ENCODE results near the gene TNFAIP8. TPM values are rescaled to one million over a fixed set of nuclear protein-coding genes. Genes with fewer than 3 reads are reported as not detected.

The TNFAIP8 gene
- 10 to 100 TPM in 3 of 4 donors, 1 to 10 TPM in 1; 9.8 to 28.1 (median 22.5) TPM for total RNA-seq

GRCh38 chr5:119355685-119356611 is at the start of gene TNFAIP8:
Gene TNFAIP8, plus strand, starts transcription at chr5:119356019. Its CDS starts 72 bp downstream, at chr5:119356091.
- intact Hi-C loops (cut with DNase I; ENCODE audit: low total_unique reads), result no loop called here
- WGBS, 2 donors (ENCODE audit: low coverage in 1 of 2), result 0 to 1% methylated on average over 27 to 59 of the region's 60 CpGs
- TF ChIP-seq CTCF (IDR thresholded peaks at IDR 0.05), result no peak
- TF ChIP-seq POLR2A (IDR thresholded peaks at IDR 0.05), result peak; percentile 25
- no peak for TF ChIP-seq EP300 (IDR thresholded peaks at IDR 0.05; ENCODE audit: low read depth)
- TF ChIP-seq POLR2AphosphoS5 (IDR thresholded peaks at IDR 0.05), result peak in 1 of 3 donors; percentile 6

GRCh38 chr5:119307170-119307569 is 48.6 kb upstream of the TNFAIP8 start:
- 72 to 77% methylated on average over 3 of the region's 3 CpGs for WGBS, 2 donors (ENCODE audit: low coverage in 1 of 2)
- Histone ChIP-seq H3K36me3 (no peaks in the 10 kb centered on the region), H3K9me3 (no peaks in the 10 kb centered on the region), H3K27me3 (no peaks in the 10 kb centered on the region), H3K4me3 (no peak overlapping the region), H3K27ac (no peak overlapping the region), H3K4me1 (peaks cover 3 to 32% (median 7%) of the 10 kb centered on the region in 4 donors)
- in situ Hi-C loops (cut with MboI; ENCODE audit: low pct_ligation_motif_present in 1 of 4, low pct_unique_long_range_greater_than_20kb in 1 of 4, low sequenced_read_pairs in 3 of 4), result no loop called here
- no peak for DNase-seq
- TF ChIP-seq POLR2AphosphoS5 (IDR thresholded peaks at IDR 0.05) (no peak), POLR2A (IDR thresholded peaks at IDR 0.05) (no peak), CTCF (IDR thresholded peaks at IDR 0.05) (no peak), EP300 (IDR thresholded peaks at IDR 0.05; ENCODE audit: low read depth) (no peak)
- intact Hi-C loops (cut with DNase I; ENCODE audit: low total_unique reads), result no loop called here

More at GRCh38 chr5:119355685-119356611, at the start of gene TNFAIP8:
- Histone ChIP-seq H3K27me3 (no peaks in the 10 kb centered on the region), H3K27ac (peak within 1 kb of the TSS; percentile 63 to 85 (median 74)), H3K4me1 (peaks cover 5 to 54% (median 11%) of the 10 kb centered on the region in 4 donors), H3K4me3 (peak within 1 kb of the TSS; percentile 34 to 69 (median 48)), H3K9me3 (no peaks in the 10 kb centered on the region), H3K36me3 (no peaks in the 10 kb centered on the region)
- in situ Hi-C loops (cut with MboI; ENCODE audit: low pct_ligation_motif_present in 1 of 4, low pct_unique_long_range_greater_than_20kb in 1 of 4, low sequenced_read_pairs in 3 of 4), result no loop called here
- peak; percentile 59 for DNase-seq

DNA sequence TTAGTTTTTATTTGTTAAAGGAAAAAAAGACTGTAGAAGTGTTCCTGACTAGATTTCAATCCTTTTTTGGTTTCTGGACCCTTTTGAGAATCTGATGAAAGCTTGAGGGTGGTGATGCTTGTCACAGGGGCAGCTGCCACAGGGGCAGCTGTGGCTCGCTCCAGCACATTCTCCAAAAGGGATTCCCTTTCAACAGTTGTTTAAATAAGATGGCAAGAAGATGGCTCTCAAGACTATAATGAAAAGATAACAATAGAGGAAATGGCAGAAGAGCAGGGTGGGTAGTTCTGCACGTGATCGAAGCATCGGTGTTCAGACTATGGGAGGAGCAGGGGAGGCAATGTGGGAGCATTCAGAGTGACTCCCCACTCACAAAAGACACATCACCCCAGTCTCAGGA is 46.5 kb upstream of the TNFAIP8 start:
- no peak for DNase-seq
- no peak overlapping the region for H3K4me3 ChIP-seq
- peak overlapping the region in 3 of 4 donors; percentile 16 to 48 (median 23) for H3K27ac ChIP-seq
- intact Hi-C loops (cut with DNase I; ENCODE audit: low total_unique reads) (no loop called here), in situ Hi-C loops (cut with MboI; ENCODE audit: low pct_ligation_motif_present in 1 of 4, low pct_unique_long_range_greater_than_20kb in 1 of 4, low sequenced_read_pairs in 3 of 4) (no loop called here)
- peaks cover 0 to 23% (median 0%) of the 10 kb centered on the region in 4 donors for H3K4me1 ChIP-seq
- no peaks in the 10 kb centered on the region for H3K36me3 ChIP-seq
- 20 to 80% methylated on average over 2 to 4 of the region's 4 CpGs for WGBS, 2 donors (ENCODE audit: low coverage in 1 of 2)
- H3K9me3 ChIP-seq, result no peaks in the 10 kb centered on the region
- H3K27me3 ChIP-seq, result no peaks in the 10 kb centered on the region
- no peak for TF ChIP-seq EP300 (IDR thresholded peaks at IDR 0.05; ENCODE audit: low read depth)
- TF ChIP-seq CTCF (IDR thresholded peaks at IDR 0.05), result no peak
- no peak for TF ChIP-seq POLR2A (IDR thresholded peaks at IDR 0.05)
- no peak for TF ChIP-seq POLR2AphosphoS5 (IDR thresholded peaks at IDR 0.05)

- Histone ChIP-seq H3K4me3 (no peak overlapping the region), H3K9me3 (no peaks in the 10 kb centered on the region), H3K36me3 (no peaks in the 10 kb centered on the region), H3K27ac (no peak overlapping the region), H3K27me3 (no peaks in the 10 kb centered on the region), H3K4me1 (peaks cover 0 to 28% (median 3%) of the 10 kb centered on the region in 4 donors)
- no peak for DNase-seq
- WGBS, 2 donors (ENCODE audit: low coverage in 1 of 2), result 89 to 95% methylated on average over 2 of the region's 2 CpGs
- in situ Hi-C loops (cut with MboI; ENCODE audit: low pct_ligation_motif_present in 1 of 4, low pct_unique_long_range_greater_than_20kb in 1 of 4, low sequenced_read_pairs in 3 of 4) (no loop called here), intact Hi-C loops (cut with DNase I; ENCODE audit: low total_unique reads) (no loop called here)
- TF ChIP-seq EP300 (IDR thresholded peaks at IDR 0.05; ENCODE audit: low read depth) (no peak), CTCF (IDR thresholded peaks at IDR 0.05) (no peak), POLR2A (IDR thresholded peaks at IDR 0.05) (no peak)
These were observed 44.1 kb upstream of the TNFAIP8 start for GRCh38 chr5:119311688-119312087.

Measured in transverse colon (tissue), 4 donors.